Renal pelvis (tissue), 4 donors: ENCODE measurements around the gene MPP1. TPM values are rescaled to one million over a fixed set of nuclear protein-coding genes. Genes with fewer than 3 reads are reported as not detected.

Experiments used
- DNase-seq: peaks from one replicate; pipeline ENCODE4 v3.0.0-alpha.2; 2013
- polyA plus RNA-seq, 3 donors: library from polyadenylated mRNA; unstranded; fragments of 120-200 nt; gene quantifications; one replicate each; pipeline ENCODE4 v1.2.1, GENCODE V29; 2013; ENCODE audit not compliant: insufficient read length in 3 of 3

MPP1 gene
- polyA plus RNA-seq, 3 donors = 31.6 to 42.2 (median 36.2) TPM

DNA sequence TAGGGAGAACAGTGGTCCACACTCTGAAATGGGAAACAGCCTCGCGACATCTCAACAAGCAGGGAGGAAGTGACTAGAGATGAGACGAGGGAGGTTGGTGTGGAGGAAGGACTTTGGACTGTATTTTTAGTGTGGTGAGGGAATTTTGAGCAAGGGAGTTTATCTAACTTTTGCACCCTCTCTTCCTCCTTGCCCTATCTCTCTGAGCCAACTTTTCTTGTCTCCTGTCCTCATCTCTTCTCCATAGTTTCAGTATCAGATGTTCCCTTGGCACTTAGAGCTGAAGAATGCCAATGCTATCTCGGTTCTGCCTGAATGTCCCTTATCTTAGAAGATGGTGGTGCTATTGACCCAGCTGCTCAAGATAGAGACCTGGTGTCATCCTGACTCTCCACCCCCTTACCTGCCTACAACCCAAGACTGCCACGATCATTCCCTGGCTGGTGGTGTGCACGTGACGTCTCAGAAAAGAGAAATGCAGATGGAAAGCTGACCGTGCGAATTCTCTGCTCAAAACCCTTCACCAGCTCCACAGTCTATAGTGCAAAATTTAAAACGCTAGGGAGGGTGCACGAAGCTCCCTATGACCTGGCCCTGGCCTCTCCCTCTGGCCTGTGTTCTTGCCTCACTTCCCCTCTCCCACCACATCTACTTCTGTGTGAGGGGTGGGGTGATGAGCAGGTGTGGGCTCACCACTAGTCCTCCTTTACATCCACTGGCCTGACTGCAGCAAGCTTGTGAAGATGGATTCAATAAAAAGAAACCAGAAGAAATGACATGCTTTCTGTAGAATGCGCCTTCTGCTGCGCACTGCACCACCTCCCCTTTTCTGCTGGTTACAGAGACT is 20.9 kb downstream of the MPP1 start:
- DNase-seq = no peak

DNA sequence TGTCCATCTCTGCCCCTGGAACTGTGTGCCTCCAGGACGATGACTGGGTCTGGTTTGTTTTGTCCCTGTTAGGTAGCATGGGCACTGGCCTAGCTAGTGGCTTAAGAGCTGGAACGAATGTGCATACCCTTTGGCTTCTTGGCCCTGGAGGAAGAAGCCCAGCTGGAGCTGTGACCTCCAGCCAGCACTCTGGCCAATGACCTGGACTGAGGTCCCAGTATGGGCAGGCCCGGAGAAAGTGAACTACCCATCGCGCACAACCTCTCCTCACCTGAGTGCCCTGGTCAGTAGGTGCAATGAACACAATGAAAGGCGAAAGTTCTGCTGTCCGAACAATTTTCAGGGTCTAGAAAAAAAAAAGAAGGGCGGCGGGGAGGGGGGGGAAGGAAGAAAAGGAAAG is 24.3 kb downstream of the MPP1 start:
- DNase-seq = no peak

DNA sequence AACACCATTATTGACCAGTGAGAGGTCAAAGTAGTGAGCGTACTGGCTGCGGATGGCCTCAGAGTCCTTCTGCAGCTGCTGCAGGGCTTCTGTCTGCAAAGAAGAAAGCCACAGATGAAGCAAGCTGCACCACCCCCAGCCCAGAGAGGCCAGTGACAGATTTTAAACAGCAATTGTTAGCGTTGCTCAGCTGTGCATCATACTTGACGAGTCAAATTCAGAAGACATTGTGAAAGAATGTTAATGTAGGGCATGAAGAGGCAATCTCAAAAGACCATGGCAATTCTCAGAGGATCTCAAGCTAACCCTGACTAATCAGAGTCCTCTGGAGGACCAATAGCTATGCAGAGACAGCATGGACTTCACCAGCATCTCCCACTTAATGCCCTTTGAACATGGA is 26.0 kb downstream of the MPP1 start:
- DNase-seq = no peak

DNA sequence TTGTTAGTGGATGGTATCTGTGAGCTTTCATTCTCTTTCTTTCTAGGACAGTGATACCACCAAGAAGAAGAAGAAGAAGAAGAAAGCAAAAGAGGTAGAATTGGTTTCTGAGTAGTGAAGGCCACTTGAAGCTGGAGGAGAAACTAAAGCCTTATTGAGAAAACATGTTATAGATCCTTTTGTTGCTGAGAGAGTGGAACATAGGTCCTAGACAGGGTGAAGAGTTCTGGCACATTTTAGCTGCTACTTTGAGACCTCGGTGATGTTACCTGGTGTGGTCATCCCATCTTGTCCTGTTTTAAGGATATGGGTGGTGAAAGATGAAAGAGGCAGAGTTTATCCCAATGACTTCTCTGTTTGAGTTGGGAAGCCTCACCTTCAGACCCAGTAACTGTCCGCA is 28.5 kb downstream of the MPP1 start:
- DNase-seq = no peak

DNA sequence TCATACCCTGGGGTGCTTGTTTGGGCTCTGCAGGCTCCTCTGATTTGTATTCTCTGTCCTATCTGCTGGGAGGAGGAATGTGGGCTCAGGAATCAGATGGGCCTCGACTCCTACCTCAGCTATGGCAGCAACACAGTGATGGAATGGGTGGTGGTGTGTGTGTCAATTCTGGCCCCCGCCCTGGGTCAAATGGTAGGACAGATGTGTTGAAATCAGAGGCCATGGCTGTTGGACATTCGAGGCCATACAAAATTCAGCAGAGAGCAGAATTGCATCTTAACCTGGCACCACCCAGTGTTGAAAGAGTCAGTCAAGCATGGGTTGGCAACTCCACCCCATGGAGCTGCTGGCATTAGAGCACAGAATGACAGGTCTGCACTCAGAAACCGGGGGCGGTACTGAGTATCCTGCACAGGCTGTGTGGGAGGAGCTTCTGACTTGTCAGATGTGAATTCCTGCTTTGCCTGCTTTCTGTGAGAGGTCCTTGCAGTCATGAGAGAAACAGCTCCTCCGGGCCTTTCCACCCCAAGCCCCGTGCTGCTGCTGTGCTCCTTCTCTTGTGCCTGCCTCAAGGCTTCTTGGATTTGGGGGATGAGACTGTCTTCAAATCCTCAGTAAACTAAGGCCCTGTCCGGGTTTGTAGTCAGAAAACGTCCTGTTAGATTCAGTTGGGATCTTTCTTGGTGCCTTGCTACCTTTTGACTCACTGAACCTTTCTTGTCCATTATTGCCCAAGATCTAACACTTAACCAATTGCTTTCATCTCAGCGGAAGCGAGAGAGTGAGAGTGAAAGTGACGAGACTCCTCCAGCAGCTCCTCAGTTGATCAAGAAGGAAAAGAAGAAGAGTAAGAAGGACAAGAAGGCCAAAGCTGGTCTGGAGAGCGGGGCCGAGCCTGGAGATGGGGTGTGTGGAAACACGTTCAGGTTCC is 29.6 kb downstream of the MPP1 start:
- DNase-seq = no peak

DNA sequence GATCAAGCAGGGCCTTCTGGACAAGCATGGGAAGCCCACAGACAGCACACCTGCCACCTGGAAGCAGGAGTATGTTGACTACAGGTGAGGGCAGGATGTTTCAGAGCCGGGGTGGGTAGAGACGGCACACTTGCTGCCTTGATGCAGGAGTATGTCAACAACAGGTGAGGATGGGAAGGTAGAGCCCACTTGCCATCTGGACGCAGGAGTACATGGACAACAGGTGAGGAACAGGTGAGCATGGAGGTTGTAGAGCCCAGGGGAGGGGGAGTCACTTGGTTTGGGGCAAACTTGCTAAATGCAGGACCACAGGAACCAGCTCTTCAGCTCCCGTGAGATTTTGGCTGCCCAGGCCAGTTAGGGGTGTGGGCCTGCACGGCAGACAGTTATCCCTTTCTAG is 30.7 kb downstream of the MPP1 start:
- no peak for DNase-seq

DNA sequence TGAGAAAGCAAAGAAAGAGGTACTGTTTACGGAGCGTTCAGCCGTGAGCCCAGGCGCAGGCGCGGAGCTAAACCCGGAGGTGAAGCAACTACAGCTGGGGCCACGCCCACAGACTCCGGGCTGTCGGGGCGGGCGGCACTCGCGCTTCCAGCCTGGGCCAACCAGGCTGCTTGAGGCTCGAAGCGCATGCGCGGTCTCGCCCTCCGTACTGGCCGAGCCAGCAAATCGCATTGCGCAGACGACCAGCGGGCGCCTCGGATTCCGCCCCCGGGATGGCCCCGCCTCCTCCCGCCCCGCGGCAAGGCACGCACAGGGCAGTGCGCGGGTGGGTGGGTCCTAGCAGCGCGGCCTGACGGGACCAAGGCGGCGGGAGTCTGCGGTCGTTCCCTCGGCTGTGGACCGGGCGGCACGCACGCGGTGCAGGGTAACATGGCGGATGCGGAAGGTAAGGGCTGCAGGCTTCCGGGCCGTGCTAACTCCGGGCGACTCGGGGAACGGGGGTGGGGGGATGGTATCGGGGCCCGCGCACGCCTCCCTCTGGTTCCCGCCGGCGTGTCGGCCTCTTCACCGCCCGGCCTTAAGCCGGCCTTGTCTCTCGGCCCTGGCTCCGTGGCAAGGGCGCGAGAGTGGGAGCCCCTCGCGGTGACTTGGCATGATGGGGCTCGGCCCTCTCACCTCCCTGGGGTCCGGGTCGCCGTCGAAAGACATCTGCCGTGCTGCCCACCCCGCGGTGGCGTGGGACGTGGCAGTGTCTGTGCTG is 42.6 kb downstream of the MPP1 start, which contains the start of gene DKC1:
DKC1 (plus strand) TSS at position 328 of the 760 bp plus-strand sequence; CDS start at position 430, 102 bp downstream.
- peak; percentile 92 for DNase-seq

DNA sequence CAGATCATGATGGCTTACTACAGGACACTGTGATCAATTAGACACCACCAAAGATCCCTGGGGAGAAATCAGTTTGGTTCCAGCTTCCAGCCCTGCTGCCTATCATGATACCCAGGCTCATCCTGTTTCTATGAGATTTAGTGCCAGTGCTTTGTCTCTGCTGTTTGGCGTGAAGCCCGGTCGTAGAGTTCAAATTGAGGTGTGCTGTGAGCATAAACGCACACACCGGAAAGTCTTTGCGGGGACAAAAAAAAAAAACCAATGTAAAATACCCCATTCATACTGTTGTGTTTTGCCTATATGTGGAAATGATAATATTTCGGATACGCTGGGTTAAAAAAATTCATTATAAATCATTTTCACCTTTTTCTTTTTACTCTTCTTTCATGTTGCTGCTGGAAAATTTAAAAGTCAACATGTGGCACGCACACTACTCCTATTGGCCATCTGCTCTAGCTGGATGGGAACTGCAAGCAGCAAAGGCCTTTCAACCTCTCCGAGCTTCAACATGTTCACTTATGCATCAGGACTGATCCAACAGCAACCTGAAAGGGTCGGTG is 43.2 kb downstream of the MPP1 start:
- no peak for DNase-seq

DNA sequence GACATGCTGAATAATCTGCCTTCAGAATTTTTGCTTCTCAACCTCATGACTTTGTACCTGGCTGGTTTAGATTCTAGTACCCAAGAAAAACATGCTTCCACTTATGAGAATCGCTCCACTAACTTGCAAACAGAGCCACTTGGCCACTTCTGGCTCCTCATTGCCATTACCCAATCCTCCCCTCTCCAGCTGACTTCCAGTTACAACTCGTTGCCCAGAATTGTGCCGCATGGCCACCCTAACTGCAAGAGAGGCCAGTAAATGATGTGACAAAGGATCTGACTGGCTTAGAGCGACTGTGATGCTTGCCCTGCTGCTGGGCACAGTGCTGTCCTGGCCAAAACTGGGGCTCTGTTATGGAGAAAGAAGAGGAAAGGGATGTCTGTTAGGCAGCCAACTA is 46.6 kb downstream of the MPP1 start:
- no peak for DNase-seq

DNA sequence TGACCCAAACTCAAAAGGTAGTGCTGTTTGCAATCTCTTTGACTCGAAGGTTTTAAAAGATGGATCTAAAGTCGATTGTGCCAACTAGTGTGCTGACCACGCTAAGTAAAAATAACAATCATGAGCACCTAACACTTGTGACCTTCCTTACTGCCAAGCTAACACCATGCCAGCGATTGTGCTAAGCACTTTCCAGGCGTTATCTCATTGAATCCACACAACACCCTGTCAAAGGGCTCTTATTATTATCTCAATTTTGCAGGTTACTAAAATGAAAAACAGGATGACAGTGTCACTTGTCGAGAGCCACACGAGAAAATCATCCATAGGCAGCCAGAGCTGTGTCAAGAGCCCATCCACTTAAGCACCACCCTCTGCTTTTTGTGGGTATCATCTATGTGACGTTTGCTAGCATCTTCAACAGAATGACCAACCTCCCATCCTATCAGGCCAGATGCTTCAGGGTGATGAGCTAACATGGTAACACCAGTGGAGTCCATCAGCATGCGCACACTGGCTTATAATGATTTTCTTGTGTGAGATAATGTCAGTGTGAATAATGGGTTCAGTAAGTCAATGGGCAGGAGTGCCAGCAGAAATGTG is 53.5 kb downstream of the MPP1 start:
- DNase-seq = no peak

DNA sequence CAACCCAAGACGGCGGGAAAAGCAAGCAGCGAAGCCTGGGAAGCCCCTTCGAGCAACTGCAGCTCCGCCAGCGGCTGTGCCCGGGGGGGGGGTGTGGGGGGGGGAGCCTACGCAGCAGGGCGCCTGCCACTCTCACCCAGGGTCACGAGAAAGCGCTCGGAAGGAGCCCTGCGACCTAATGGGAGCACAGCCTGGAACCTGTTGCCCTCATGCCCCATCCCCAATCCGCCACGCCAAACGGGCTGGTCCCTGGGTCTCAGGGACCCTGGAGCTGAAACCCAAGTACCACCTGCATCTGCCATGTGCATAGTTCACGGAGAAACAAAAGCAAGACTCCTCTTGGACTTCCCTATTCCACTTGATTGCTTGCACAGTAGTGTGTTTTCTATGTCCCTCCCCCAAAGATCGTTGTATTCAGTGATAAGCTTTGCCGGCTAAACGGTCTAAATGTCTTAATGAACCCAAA is 54.0 kb downstream of the MPP1 start:
- no peak for DNase-seq

DNA sequence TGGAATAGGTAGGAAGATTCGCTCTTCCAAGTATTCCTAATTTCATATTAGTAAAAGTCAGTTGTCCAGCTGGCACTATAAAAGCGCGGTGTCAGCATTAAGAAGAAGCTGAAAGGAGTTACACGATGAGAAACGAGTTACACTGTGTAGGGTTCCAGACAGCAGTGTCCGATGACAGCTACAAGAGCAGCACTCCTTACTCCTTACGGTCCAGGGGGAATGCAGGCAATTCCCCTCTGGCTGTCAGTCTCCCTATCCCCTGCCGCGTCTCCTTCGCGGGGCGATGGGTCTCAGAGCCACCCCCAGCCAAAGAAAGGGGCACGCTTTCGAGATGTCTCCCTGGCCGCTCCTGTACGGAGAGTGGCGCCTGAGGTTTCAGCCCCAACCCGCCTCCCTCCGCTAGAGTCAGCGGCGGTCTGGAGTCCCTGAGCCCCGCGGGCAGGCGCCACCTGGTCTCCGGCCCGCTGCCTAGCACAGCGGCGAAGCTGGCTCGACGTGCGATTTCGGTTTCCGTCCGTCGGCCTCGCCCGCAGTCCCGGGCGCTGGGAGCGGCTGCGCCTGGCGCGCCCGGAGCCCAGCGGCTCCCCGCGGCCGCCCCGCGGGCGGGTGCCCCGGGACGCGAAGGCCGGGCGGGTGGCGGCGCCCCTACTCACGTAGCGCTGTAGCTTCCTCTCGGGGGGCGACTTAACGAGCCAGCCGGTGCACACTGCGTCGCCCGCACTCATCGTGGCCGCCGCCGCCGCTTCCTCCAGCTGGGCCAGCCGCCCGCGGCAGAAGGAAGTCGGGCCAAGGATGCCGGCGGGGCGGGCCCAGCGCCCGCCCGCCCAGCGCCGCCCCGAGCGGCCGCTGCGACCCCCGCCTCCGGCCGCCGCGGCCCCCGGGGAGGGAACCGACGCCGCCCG is 54.7 kb downstream of the MPP1 start, which contains the start of gene GAB3:
GAB3 (minus strand) TSS at position 777 of the 902 bp plus-strand sequence; CDS start at position 725, 52 bp downstream.
- DNase-seq = no peak

DNA sequence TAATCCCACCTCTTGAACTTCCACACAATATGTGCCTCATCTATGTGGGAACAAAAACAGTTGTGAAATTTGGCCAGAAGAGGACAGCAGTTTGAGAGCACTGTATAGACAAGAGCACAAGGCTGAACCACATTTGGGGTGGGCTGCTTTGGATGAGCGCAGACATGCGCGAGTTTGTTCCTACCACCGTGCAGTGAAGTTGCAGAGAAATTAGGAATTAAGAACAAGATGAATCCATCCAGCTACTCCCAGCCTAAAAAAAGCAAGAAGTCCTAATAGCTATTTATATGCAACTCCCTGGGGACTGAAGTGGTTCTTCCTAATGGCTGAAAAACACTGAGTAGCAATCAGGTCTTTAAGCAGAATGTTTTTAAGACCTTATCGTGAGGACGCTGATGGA is 55.4 kb downstream of the MPP1 start:
- DNase-seq = no peak

DNA sequence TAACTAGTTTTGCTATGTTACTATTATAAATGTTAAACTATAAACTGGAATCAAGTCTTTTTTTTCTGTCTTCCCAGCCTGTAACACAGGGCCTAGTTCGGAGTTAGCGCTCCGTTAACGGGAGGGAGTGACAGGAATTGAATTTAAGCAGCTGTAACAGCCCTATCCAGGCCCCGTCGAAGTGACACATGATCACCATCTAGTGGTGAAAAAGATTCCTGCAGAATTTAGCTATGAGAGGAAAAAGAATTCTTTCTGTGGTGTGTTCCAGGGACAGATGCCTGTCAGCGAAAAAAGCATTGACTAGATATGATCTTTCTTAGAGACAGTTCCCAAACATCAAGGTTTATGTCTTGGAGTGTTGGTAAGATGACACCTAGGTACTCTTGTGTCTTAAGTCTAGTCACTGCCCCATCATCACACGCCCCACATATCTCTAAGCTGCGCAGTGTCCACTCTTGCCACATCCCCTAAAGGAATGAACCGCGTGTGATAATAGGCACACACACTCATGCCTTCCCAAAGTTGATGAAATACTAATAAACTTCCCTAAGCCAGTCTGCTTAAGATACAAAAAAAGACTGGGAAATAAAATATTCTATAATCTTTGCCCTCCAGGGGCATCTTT is 56.5 kb downstream of the MPP1 start:
- DNase-seq = no peak

DNA sequence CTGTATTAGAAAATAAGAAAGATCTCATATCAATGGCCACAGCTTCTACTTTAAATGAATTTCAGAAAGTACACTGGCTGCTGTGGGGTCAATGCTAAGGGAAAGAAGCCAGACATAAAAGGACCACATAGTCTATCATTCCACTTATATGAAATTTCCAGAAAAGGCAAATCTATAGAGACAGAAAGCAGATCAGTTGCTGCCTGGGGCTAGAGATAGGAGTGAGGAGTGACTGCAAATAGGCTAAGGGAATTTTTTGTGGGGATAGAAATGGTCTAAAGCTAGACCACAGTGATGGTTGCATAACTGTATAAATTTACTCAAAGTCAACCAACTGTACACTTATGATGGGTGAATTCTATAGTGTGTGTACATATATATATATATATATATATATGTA is 62.7 kb downstream of the MPP1 start:
- DNase-seq = no peak

DNA sequence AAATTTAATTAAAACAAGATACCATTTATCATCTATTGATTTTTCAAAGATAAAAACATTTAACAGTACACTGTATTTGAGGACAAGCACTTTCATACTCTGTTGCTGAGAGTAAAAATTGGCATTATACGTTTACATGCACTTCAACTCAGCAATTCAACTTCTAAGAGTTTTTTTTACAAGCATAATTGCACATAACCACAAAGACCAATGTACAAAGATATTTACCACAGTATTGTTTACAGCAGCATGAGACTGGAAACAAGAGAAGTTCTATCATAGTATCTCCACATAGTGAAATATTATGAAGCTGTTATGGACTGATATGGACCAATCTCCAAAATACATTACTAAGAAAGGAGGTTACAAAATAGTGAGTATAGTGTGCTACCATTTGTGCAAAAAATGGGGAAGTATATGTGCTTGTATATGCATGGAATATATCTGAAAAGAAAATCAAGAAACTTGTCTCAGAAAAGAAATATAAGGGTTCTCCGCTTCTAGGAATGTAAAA is 65.3 kb downstream of the MPP1 start:
- no peak for DNase-seq

DNA sequence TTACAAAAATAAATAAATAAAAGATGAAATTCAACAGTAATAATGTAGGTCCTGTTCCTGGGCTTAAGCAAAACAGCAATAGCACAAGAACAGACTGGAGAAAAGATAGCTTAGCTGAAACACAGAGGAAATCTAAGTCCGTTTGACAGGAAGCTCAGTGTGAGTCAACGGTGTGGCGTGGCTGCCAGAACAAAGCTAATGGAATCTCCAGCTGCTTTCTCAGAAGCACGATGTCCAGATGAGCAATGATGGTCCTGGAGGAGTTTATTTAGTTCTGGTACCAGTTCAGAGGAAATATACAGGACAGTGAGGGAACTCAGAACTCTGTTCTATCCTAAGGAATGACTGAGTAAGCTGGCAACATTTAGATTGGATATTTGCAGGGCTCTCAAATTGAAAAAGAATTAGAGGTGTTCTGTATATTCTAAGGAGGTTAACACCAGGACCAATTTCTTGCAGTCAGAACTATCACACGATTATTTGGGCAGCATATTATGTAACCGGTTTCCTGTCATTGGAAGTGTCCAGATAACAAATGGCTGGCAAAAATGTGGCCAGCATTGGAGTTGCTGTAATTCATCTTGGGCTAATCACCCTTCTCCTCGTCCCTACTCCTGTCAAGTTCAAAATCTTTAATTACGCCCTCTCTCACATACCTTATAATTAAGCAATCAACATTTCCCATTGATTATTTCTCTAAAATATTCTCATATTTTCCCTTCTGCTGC is 67.1 kb downstream of the MPP1 start:
- DNase-seq = no peak

DNA sequence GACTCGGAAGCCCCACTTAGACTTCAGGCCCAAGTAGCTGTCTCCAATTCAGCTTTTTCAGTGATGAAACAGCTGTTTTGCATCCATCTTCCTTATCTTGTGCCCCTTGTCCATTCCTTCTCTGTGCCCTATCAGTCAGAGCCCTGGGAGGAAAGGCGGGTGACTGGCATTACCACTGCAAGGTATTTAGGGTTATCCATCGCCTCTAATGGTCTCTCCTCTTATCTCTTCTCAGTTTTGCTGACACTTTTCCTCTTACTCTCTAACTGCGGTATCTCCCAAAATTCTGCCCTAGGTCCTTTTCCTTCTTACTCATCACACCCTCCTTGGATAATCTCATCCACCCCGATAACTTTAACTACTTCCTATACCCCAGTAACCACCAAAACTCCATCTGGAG is 68.1 kb downstream of the MPP1 start:
- DNase-seq = no peak
